ENCODE results near the gene MPP4. TPM values are rescaled to one million over a fixed set of nuclear protein-coding genes. Genes with fewer than 3 reads are reported as not detected.

Gene MPP4
- total and polyA plus RNA-seq, 12 donors = 0.28 to 1.2 (median 0.58) TPM; not detected in 1

DNA sequence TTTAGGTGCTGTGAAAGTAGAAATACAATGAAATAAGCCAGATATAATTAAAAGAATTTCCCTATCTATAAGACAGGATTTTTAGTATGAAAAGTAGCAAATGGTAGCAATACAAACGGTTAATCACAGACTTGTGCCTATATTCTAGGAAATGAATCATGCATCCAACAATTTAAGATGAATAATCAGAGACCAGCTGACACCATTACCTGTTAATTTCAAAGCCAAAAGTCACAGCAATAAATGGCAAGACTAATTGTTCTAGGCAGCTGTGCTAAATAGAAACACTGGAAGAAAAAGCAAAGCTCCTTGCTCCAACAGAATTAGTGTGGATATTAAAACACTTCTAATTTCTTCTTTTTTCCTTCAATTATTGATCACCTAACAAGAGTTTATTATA is 35.1 kb upstream of the MPP4 start:
- H3K4me3 ChIP-seq = no peak overlapping the region
- H3K27ac ChIP-seq = no peak overlapping the region
- no peak for DNase-seq
- peaks cover 0 to 22% of the 10 kb centered on the region in 2 donors for H3K36me3 ChIP-seq (replicated peaks in 1 of 2)
- intact Hi-C loops (cut with DNase I) = no loop called here
- no peak for TF ChIP-seq POLR2A (IDR thresholded peaks at IDR 0.05)
- TF ChIP-seq, protein P1, sequence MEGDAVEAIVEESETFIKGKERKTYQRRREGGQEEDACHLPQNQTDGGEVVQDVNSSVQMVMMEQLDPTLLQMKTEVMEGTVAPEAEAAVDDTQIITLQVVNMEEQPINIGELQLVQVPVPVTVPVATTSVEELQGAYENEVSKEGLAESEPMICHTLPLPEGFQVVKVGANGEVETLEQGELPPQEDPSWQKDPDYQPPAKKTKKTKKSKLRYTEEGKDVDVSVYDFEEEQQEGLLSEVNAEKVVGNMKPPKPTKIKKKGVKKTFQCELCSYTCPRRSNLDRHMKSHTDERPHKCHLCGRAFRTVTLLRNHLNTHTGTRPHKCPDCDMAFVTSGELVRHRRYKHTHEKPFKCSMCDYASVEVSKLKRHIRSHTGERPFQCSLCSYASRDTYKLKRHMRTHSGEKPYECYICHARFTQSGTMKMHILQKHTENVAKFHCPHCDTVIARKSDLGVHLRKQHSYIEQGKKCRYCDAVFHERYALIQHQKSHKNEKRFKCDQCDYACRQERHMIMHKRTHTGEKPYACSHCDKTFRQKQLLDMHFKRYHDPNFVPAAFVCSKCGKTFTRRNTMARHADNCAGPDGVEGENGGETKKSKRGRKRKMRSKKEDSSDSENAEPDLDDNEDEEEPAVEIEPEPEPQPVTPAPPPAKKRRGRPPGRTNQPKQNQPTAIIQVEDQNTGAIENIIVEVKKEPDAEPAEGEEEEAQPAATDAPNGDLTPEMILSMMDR (IDR thresholded peaks at IDR 0.05) = no peak
- WGBS, 4 donors = 78 to 95% (median 89%) methylated on average over 1 of the region's 1 CpG
- H3K9me3 ChIP-seq (replicated peaks in 1 of 3) = peaks cover 0 to 5% (median 0%) of the 10 kb centered on the region in 3 donors
- H3K4me1 ChIP-seq (replicated peaks in 1 of 2) = no peaks in the 10 kb centered on the region
- no peaks in the 10 kb centered on the region for H3K27me3 ChIP-seq

DNA sequence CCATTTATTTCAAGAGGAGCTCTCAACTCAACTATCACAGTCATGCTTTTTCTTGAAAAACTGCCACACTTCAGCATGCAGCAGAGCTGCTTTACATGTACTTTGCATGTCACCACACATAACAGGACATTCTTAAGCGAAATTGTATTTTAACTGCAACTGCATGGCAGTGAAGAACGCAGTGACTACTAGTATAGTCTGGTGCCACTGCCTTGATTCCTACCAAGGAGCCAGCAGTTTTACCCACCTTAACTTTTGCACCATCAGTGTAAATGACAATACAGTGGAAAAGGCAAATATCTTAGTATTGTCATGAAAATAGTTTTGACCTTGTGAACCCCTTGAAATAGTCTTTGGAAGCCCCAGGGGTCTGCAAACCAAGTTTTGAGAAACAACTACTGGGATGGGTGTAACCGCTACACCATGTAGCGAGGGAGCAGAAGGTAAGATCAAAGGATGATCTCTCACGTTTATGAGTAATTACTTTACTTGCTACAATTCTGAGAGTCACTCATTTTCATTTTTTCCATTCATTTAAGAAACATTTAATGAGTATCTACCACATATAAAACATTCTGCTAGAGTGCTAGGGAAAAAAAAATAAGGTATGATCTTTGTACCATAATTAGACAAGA is 32.3 kb upstream of the MPP4 start:
- Histone ChIP-seq H3K27me3 (no peaks in the 10 kb centered on the region), H3K36me3 (replicated peaks in 1 of 2) (peaks cover 0 to 38% of the 10 kb centered on the region in 2 donors), H3K9me3 (replicated peaks in 1 of 3) (no peaks in the 10 kb centered on the region), H3K4me3 (no peak overlapping the region), H3K4me1 (replicated peaks in 1 of 2) (no peaks in the 10 kb centered on the region), H3K27ac (no peak overlapping the region)
- TF ChIP-seq, protein P1 (IDR thresholded peaks at IDR 0.05) = no peak
- TF ChIP-seq POLR2A (IDR thresholded peaks at IDR 0.05) = no peak
- no peak for DNase-seq
- intact Hi-C loops (cut with DNase I) = no loop called here
- 89 to 93% (median 91%) methylated on average over 5 of the region's 5 CpGs for WGBS, 4 donors

GRCh38 chr2:201715459-201715858 is 17.0 kb upstream of the MPP4 start:
- peaks cover 0 to 43% of the 10 kb centered on the region in 2 donors for H3K36me3 ChIP-seq (replicated peaks in 1 of 2)
- H3K27ac ChIP-seq = no peak overlapping the region
- WGBS, 4 donors = 88 to 95% (median 93%) methylated on average over 6 of the region's 6 CpGs
- no peaks in the 10 kb centered on the region for H3K9me3 ChIP-seq (replicated peaks in 1 of 3)
- no peak overlapping the region for H3K4me3 ChIP-seq
- no peak for DNase-seq
- H3K4me1 ChIP-seq (replicated peaks in 1 of 2) = no peaks in the 10 kb centered on the region
- no peak for TF ChIP-seq POLR2A (IDR thresholded peaks at IDR 0.05)
- TF ChIP-seq, protein P1 (IDR thresholded peaks at IDR 0.05) = no peak
- intact Hi-C loops (cut with DNase I) = no loop called here
- H3K27me3 ChIP-seq = no peaks in the 10 kb centered on the region

- no peak for DNase-seq
- Histone ChIP-seq H3K27me3 (no peaks in the 10 kb centered on the region), H3K4me1 (replicated peaks in 1 of 2) (no peaks in the 10 kb centered on the region), H3K27ac (no peak overlapping the region), H3K36me3 (replicated peaks in 1 of 2) (peaks cover 0 to 55% of the 10 kb centered on the region in 2 donors), H3K9me3 (replicated peaks in 1 of 3) (no peaks in the 10 kb centered on the region), H3K4me3 (no peak overlapping the region)
- TF ChIP-seq, protein P1 (IDR thresholded peaks at IDR 0.05) = no peak
- TF ChIP-seq POLR2A (IDR thresholded peaks at IDR 0.05) = no peak
- intact Hi-C loops (cut with DNase I) = no loop called here
- 91 to 98% (median 96%) methylated on average over 1 of the region's 1 CpG for WGBS, 4 donors
Observed at GRCh38 chr2:201712726-201713125, 14.3 kb upstream of the MPP4 start.
